Left kidney (tissue), 8 donors: Measurements from ENCODE around the gene ANXA1. TPM values are rescaled to one million over a fixed set of nuclear protein-coding genes. Genes with fewer than 3 reads are reported as not detected.
"Not testable (repeated sequence)": the region's sequence is repeated elsewhere in the genome, so short reads cannot be mapped to it uniquely, and the experiment has no call there.

Source experiments
- DNase-seq: peaks from one replicate; pipeline ENCODE4 v3.0.0-alpha.2; 2013
- long read RNA-seq, 8 donors: transcript quantifications; one replicate each; lab custom pipeline, GENCODE V29; 2026
- polyA plus RNA-seq: library from polyadenylated mRNA; unstranded; fragments of 120-200 nt; gene quantifications from one replicate; pipeline ENCODE4 v1.2.1, GENCODE V29; 2013; ENCODE audit not compliant: insufficient read length

Gene ANXA1
- 29.5 TPM for polyA plus RNA-seq
- long read RNA-seq, donor 1, transcript ANXA1-201 (13 exons, 1,509 nt): major isoform, 13 of 14 reads
- long read RNA-seq, donor 1, partial matches to known transcripts: 0 of 14 reads
- long read RNA-seq, donor 1, other reads (novel, unspliced or antisense): 0 of 14 reads
- long read RNA-seq, donor 2, transcript ANXA1-201 (13 exons, 1,509 nt): major isoform, 14 of 16 reads
- long read RNA-seq, donor 2, partial matches to known transcripts: 0 of 16 reads
- long read RNA-seq, donor 2, other reads (novel, unspliced or antisense): 0 of 16 reads
- long read RNA-seq, donor 3, transcript ANXA1-201 (13 exons, 1,509 nt): major isoform, 11 of 11 reads
- long read RNA-seq, donor 3, partial matches to known transcripts: 0 of 11 reads
- long read RNA-seq, donor 3, other reads (novel, unspliced or antisense): 0 of 11 reads
- long read RNA-seq, donor 4, partial matches to known transcripts: 0 of 1 reads
- long read RNA-seq, donor 4, other reads (novel, unspliced or antisense): 0 of 1 reads
- long read RNA-seq, donor 5, transcript ANXA1-201 (13 exons, 1,509 nt): major isoform, 34 of 45 reads
- long read RNA-seq, donor 5, partial matches to known transcripts: 5 of 45 reads
- long read RNA-seq, donor 5, other reads (novel, unspliced or antisense): 0 of 45 reads
- long read RNA-seq, donor 6, transcript ANXA1-201 (13 exons, 1,509 nt): major isoform, 19 of 20 reads
- long read RNA-seq, donor 6, partial matches to known transcripts: 0 of 20 reads
- long read RNA-seq, donor 6, other reads (novel, unspliced or antisense): 0 of 20 reads
- long read RNA-seq, donor 7, transcript ANXA1-201 (13 exons, 1,509 nt): major isoform, 20 of 21 reads
- long read RNA-seq, donor 7, partial matches to known transcripts: 0 of 21 reads
- long read RNA-seq, donor 7, other reads (novel, unspliced or antisense): 0 of 21 reads
- long read RNA-seq, donor 8, partial matches to known transcripts: 0 of 2 reads
- long read RNA-seq, donor 8, other reads (novel, unspliced or antisense): 0 of 2 reads

- no peak for DNase-seq
Measured at GRCh38 chr9:73151653-73152542, at the start of gene ANXA1. TSS of gene ANXA1 (plus strand) at chr9:73151865. CDS start at chr9:73158536, 6,671 bp downstream.

DNA sequence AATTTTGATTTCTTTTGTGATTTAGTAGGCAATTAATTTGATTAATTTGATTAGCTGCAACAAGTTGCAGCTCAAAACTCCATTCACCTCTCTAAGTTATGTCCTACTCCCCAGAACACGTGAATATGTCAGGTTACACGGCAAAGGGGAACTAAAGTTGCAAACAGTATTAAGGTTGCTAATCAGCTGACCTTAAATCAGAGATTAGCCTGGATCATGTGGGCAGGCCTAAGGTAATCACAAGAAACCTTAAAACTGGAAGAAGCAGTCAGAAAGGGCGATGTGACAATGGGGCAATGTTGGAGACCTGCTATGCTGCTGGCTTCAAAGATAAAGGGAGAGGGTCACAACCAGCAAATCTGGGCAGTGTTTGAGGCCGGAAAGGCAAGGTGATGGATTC is 47.3 kb upstream of the ANXA1 start:
- DNase-seq: no peak

GRCh38 chr9:73104921-73105320 is 46.7 kb upstream of the ANXA1 start:
- DNase-seq: no peak

DNA sequence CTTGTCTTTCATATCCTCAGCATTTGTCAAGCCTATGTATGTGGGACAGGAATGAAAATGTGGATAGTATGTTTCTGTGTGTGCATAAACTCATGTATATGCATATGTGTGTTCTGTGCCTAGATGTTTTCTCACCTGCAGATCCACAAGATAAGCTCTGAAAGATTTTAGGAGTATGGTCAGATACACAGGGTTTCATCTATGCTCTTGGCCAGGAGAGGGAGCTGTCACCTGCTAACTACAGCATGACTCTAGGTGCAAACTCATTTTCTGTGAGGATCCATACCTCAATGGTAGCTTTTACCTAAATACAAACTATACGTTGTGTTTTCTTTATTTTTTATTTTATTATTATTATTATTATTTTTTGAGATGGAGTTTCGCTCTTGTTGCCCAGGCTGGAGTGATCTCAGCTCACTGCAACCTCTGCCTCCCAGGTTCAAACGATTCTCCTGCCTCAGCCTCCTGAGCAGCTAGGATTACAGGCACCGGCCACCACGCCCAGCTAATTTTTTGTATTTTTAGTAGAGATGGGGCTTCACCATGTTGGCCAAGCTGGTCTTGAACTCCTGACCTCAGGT is 44.1 kb upstream of the ANXA1 start:
- not testable (repeated sequence) for DNase-seq

- no peak for DNase-seq
Measured at GRCh38 chr9:73114058-73114457, 37.6 kb upstream of the ANXA1 start.

- DNase-seq: no peak
Measured at GRCh38 chr9:73114958-73115357, 36.7 kb upstream of the ANXA1 start.

GRCh38 chr9:73116031-73116430 is 35.6 kb upstream of the ANXA1 start:
- no peak for DNase-seq

- DNase-seq: no peak
Measured at GRCh38 chr9:73116880-73117279, 34.8 kb upstream of the ANXA1 start.

DNA sequence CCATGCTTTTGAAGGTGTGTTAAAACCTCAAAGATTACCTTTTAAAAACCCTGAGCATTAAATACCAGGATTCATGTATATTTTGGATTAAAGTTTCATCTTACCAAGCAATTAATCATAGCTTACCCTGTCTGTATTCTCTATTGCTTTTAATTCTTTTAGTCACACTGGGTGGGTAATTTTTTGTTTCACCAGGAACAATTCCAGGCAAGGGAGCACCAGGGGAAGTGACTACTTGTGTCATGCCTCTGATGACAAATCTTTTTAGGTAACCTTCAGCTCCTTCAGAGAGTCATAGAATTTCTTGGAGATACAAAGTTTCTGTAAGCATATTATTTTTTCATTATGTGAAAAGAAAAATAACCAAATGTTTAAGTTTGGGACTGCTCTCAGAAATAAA is 33.4 kb upstream of the ANXA1 start:
- DNase-seq: no peak

DNA sequence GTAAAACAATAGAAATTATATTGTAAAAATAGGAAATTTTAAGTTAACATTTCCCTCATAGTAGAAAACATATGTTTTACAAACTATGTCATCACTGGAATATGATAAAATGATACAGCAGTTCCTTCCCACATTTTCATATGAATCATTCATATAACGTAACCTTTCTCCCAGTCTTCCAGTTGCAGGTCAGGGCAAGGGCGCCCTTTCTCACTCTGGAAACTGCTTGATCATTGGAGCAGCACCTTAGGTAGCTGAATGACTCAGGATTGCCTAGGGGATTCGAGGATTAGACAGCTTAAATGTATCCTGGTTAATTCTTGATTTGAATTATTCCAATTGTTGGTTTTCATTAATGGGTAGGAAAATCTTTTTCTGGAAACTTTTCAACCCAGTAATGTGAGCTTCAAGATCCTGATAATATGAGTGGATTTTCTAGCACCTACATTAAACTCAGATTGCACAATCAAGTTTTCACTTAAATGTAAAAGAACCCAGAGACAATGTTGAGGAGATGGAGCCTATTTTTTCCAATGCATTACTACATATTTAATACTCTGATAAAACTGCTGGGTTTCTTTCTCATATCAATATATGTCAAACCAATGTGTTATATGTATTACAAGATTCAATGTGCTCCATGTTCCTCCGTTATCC is 32.6 kb upstream of the ANXA1 start:
- no peak for DNase-seq

DNA sequence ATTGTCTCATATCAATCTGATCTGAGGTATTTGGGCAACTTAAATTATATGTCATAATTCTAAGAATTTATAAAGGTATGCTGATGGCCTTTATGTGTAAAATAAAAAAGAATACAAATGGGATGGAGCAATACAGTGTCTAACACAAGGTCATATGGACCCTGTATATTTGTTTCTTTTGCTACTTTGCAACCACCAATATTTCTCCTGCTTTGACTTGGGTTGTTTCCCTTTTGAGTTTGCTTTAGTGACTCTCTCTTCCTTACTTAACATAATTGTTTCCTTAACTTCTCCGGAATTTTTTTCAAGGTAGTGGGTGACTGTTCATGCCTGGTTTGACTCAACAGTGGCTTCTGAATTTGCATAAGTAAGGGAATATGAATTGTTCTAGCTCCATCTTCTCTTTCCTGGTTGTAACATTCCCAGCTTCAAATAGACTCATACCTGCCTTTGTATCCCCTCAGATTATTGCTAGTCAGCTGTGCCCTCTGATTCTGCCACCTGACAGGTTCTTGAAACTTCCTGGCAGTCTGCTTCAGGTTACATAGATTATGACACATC is 30.2 kb upstream of the ANXA1 start:
- no peak for DNase-seq

DNA sequence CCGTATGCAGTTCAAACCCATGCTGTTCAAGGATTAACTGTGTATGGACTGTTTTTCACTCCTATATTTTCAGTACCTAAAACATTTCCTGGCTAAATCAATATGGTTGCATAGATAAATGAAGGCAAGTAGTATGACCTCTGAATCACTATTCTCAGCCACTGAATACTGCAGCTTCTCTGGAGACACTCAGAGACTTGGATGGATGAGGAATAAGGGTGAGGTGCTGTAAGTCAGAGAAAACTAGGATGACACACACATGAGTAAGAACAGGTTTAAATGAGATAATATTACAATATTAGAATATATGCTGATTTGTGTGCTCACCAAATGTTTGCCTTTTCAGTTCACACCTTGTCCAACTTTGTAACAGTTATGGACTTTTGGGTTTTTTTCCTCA is 26.0 kb upstream of the ANXA1 start:
- no peak for DNase-seq

- DNase-seq: no peak
Measured at GRCh38 chr9:73129941-73130685, 21.6 kb upstream of the ANXA1 start.

DNA sequence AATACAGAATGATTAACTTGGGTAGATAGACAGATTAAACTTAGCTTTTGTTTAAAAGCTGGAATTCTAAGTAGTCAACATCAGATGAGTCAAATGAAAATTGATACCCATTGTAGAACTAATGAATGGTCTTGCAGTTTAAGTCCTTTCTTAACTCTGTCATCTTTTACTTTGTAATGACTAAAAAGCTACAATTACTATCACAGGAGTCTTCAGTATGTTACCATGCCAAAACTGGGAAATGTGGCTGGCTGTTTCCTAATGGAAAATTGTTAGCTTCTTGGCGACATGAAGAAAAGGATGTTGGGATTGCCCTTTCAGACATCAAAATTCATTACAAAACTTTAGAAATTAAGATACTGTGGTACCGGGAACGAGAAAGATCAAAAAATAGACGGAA is 20.2 kb upstream of the ANXA1 start:
- DNase-seq: no peak

GRCh38 chr9:73132034-73132776 is 19.5 kb upstream of the ANXA1 start:
- peak; percentile 64 for DNase-seq

GRCh38 chr9:73133022-73133651 is 18.5 kb upstream of the ANXA1 start:
- DNase-seq: no peak

GRCh38 chr9:73133921-73134407 is 17.7 kb upstream of the ANXA1 start:
- DNase-seq: no peak

- no peak for DNase-seq
Measured at GRCh38 chr9:73135394-73135793, 16.3 kb upstream of the ANXA1 start.
